ENCODE data around the gene DIS3L. TPM values are rescaled to one million over a fixed set of nuclear protein-coding genes. Genes with fewer than 3 reads are reported as not detected.

DIS3L gene
- 16.4 and 20.6 TPM in 2 replicates for total RNA-seq

DNA sequence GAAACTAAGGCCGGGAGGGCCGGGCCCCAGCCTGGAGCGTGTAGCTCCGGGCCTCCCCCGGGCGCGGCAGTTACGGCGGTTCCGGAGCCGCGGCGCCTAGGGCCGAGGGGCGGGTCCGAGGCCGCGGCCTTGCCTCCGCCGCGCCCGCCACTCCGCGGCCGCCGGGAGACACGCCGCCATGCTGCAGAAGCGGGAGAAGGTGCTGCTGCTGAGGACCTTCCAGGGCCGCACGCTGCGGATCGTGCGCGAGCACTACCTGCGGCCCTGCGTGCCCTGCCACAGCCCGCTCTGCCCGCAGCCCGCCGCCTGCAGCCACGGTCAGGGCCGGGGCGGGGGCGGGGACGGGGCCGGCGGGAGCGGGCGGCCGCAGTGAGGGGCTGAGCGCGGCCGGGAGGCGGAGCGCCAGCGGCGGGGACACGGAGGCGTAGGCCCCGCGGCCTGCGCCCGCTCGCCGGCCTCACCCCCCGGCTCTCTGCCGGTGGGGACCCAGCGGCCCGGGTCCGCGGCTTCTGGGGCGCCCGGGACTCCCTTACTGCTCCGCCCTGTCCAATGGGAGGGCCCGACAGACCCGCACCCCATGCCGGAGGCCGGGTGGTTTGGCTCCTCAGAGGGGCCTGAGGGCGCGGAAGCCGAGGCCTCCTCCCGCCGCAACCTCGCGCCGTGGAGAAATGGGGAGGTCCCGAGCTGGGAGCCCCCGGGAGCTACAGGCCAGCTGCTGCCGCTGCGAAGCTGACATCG lies at the start of gene DIS3L:
DIS3L (plus strand) TSS at position 150 of the 738 bp plus-strand sequence; CDS start at position 179, 29 bp downstream.

DNA sequence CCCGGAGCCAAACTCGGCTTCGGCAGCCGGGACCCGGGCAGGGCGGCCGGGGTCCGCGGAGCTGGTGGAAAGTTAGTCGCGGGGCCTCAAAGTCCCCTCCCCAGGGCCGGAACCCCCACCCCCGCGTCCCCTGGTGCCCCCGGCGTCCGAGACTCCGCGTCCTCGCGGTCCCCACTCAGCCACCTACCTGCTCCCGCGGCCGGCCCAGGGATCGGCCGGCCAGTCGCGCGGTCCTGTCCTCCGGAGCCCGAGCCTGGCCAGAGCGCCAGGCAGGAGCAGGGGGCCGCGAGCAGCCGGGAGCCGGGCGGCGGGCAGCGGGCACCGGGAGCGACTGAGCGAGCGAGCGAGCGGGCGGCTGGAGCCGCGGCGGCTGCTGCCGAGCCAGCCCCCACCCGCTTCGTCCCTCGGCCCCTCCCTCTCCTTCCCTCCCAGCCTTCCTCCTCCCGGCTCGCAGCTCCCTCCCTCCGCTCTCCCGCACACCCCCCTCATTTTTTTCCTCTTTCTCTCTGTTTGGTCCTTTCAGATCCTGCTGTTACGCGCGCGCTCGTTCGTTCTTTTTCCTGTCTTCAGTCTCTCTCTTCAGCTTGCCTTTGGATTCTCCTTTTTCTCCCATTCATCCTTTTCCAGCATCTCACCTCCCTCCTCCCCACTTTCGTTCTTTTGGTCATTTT lies 39.8 kb upstream of the DIS3L start, which contains the start of gene MEGF11:
MEGF11 (minus strand) TSS at position 333 of the 671 bp plus-strand sequence. CDS start 125,347 bp downstream, outside the sequence.

DNA sequence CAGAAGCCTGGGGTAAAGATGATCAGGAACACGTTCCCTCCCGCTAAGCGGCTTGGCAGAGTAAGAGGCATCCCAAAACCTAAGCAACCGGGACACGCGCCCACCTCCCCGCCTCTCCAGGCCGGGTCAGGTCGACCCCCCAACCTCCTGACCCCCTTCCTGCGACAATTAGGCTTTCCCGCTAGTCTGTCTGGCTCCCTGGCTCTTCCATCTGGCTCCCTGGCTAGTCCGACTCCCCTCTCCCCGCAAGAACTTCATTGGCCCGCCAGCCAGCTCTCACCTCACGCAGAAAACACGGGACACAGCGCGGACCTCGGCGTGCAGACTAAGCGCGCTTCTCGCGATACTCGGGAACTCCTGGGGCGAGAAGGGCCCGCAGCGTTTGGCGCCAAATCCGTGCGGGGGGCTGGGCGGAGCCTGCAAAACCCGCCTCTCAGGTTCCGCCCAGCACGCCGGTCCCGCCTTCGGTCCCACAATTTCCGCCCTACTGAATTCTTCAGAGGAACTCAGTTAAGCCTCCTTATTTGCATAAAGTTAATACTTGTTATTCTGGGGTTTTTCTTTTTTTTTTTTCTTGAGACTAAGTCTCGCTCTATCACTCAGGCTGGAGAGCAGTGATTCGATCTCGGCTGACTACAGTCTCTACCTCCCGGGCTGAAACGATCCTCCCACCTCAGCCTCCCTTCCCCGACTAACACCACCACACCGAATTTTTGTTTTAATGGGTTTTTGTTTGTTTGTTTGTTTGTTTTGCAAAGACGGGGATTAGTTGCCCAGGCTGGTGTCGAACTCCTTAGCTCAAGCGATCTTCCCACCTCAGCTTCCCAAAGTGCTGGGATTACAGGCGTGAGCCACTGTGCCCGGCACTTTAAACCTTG lies 63.2 kb downstream of the DIS3L start, which contains the start of gene TIPIN:
TIPIN (minus strand) TSS at position 327 of the 878 bp plus-strand sequence. CDS start 3,738 bp downstream, outside the sequence.

Small RNA genes within 50 kb of the gene (small RNA-seq; reads per million reads assigned to genes)
- gene RF00019 (ENCODE audit: low replicate concordance), result not detected
- 19.4 reads per million, percentile 96 among the genes with 10 or more reads in this experiment for gene SCARNA14 (ENCODE audit: low replicate concordance)

Other genes with a start within 250 kb of the DIS3L start
- under 0.01 TPM in 1 of 2 replicates, not detected in the other for gene MEGF11, start 39.8 kb upstream of the DIS3L start, total RNA-seq
- 3.5 and 13.5 TPM in 2 replicates for gene TIPIN, start 63.1 kb downstream of the DIS3L start, total RNA-seq
- 27.6 and 41.5 TPM in 2 replicates for gene MAP2K1, start 93.3 kb downstream of the DIS3L start, total RNA-seq
- gene SNAPC5, start 204.2 kb downstream of the DIS3L start, total RNA-seq, result 13.5 and 20.6 TPM in 2 replicates
- gene RPL4, start 211.3 kb downstream of the DIS3L start, total RNA-seq, result 2,449 and 2,582 TPM in 2 replicates
- 5.0 and 38.5 TPM in 2 replicates for gene ZWILCH, start 211.8 kb downstream of the DIS3L start, total RNA-seq